Right kidney (tissue), 1 donor: ENCODE data around the gene SPEF2.
"Not testable (repeated sequence)": the region's sequence is repeated elsewhere in the genome, so short reads cannot be mapped to it uniquely, and the experiment has no call there.

ENCODE experiments used
- DNase-seq: peaks from one replicate; pipeline ENCODE4 v3.0.0-alpha.2; 2016

The SPEF2 gene

DNA sequence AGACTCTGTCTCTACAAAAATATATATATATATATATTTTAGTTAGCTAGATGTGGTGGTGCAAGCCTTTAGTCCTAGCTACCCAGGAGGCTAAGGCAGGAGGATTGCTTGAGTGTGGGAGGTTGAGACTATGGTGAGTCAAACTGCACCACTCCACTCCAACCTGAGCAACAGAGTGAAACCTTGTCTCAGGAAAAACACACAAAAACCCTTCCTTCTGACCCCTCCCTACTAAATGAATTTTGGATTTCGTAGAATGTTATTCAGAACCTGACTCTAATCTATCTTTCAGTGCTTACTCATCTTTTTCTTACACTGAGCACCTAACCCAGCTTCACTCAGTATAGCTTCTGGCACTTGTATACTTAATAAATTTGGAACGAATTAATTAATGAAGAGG, 203.8 kb downstream of the SPEF2 start:
- DNase-seq = no peak

DNA sequence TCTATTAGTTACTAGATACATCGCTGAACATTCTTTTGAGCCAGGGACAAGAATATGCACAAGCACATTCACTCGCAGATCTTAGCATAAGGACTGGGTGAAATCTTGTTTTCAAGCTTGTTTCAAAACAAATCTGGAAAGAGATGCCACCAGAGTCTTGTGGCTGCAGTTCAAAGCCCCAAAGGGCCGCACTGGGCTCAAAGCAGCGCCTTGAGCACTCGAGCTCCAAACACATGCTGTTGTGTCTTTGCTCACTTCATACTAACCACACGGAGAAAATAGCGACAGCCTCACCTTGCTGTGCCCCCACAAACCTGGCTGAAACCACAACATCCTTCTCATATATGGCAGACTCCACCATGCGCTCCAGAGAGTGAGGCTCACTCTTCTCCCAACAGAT, 204.8 kb downstream of the SPEF2 start:
- DNase-seq = no peak

DNA sequence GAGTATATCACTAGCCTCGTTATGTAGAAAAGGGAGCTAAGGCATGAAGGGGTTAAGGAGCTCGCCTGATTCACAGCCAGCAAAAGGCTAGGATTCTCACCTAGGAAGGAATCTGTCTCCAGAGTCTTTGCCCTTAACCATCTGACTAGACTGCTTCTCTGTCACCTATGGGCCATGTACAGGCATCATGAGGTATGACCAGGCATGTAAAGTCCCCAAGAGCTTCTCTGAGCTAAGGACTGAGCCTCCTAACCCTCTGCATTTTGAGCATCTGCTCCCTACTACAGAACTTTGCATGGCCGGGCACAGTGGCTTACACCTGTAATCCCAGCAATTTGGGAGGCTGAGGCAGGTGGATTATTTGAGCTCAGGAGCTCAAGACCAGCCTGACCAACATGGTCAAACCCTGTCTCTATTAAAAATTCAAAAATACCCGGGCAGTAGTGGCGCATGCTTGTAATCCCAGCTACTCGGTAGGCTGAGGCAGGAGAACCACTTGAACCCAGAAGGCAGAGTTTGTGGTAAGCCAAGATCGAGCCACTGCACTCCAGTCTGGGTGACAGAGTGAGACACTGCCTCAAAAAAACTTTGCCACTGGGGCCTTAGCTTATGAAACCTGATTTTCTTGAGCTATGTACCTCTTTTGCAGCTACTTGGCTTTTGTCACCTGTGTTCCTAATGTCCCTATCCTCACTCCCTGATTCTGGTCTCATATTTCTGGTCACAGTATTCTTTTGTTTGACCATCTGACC, 205.9 kb downstream of the SPEF2 start:
- no peak for DNase-seq

DNA sequence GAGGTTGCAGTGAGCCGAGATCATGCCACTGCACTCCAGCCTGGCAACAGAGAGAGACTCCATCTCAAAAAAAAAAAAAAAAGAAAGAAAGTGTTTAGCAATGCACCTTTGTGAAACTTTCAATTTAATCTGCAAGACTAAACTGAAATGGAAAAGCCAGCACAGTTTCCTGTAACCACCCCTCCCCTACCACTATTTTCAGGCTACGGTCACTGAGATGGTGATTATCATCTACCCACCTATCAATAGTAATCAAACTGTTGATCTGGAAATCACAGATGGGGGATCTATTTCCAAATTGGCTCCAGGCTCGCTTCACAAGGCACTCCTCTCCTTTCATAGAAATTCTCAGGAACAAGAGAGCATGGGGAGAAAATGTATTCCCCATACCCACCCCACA, 208.4 kb downstream of the SPEF2 start:
- no peak for DNase-seq

DNA sequence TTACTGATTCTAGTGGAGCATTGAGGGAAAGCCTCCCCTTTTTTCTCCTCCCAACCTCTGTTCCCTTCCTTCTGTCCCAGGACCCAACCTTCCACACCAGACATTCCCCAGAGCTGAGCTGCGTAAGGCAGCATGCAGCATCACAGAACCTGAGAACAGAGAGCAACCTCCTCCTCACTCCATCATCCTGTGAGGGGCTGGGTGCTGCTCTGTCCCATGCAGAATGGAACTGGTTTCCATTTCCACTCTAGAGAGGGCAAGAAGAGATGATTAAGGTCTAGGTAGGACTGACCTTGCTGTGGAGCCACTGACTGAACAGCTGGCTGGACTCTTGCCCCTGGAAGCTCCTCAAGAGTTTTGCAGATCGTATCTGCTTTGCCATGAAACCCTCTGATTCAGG, 208.9 kb downstream of the SPEF2 start:
- DNase-seq = no peak

DNA sequence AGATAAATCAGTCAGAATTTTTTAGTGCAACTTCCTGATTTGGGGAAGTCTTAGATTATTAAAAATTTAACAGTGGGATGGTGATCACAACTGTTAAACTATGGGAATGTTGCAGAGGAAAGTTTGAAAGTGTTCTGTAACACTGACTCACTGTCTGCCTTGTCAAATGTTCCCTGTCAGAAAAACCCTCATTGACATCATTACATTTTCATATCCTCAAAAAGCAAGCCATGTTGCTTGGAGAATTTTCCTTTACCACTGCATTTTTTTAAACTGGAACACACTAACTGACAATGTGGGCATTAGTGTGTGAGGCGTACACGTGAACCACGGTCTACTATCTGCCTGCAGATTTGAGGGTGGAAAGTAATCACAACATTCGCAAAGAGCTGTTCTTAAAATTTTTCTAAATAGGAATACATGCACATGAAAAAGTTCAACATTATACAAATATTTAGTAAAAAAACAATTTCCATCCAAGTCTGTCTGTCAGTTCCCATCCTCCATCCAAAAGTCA, 210.5 kb downstream of the SPEF2 start:
- DNase-seq = no peak

DNA sequence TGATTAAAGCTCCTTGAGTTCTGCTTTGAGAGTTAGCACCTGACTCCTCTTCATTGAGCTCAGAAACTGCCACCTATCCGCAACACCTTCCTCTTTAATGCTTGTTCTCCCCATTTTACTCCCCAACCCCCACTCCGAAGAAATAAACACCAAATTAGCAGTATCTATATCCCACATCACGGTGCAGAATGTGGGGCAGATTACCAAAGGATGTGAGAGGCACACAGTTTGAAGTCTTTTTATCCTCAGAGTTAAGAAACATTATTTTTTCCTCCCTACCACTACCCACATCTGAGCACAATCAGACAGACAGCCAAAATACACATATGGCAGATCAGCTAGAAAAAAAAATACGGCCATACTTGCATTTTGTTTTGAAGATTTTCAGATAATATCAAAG, 212.9 kb downstream of the SPEF2 start:
- DNase-seq = no peak

DNA sequence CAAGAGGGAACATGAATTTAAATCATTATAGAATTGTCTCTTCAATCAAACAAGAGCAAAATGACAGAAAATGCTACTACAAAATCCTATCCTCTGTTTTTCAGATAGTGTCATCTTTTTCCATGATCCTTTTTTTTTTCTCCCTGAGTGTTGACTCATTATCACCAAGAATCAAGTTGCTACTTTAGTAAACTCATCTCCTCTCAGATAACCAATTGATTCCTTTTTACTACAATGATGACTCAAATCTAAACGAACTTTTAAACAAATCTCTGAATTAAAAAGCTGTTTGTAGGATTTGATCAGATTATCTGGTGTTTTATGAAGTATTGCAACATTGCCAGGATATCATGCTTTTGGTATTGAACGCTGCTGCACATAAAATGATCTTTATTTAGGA, 215.1 kb downstream of the SPEF2 start:
- DNase-seq = no peak

DNA sequence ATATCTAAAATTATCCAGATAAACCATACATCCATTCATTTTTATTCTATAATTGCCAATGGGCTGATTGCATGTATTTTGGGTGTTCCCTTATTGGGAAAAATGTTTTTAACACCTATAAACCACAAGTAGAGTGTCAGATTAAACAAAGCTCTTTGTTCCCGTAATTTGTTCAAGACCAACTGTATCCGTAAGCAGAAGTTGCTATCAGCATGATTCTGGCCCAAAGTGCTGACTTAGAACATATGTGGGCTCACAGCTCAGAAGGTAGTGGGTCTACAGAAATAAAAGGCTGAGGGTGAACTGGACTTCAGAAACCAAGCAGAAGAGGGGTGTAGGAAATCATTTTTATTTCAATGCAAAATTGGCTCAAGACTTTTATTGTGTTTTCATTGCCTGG, 215.6 kb downstream of the SPEF2 start:
- no peak for DNase-seq

DNA sequence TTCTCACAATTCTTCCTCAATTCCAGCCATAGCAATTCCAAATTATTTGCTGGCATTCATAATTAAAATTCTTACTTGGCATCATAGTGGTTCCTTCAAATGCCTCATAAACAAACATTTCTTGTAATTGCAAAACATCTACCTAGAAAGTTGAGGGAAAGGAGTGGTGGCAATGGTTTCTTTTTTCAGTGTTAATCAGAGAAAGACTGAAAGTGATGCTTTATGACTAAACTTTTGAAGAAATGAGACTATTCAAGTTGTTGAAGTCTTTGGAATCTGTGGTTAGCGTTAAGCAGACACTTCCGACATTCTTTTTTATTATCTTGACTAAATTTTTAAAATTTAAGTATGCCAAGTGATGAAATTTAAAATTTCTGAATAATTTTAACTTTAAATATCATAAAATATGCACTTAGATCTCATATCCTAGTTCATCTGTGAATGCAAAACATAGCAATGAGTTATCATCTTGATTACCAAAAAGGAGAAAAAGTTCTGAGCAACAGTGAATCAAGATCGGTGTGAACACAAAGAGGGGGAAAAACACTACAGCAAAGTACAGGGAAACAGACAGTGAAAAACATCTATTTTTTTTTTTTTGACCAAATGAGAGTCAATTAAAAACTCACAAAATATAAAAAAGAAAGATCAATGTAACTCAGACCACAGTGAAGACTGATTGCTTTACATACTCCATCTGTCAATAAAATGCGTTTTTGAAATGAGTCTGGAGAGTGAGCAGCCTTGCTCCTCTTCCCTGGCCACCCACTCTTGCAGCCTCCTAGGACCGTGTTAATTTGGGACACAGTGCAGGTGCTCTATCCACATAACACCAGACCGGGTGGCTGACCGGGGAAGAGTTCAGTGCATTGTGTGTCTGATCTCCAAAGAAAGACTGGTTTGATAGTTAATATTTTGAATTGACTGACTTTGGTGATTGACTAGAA, 218.4 kb downstream of the SPEF2 start:
- no peak for DNase-seq

DNA sequence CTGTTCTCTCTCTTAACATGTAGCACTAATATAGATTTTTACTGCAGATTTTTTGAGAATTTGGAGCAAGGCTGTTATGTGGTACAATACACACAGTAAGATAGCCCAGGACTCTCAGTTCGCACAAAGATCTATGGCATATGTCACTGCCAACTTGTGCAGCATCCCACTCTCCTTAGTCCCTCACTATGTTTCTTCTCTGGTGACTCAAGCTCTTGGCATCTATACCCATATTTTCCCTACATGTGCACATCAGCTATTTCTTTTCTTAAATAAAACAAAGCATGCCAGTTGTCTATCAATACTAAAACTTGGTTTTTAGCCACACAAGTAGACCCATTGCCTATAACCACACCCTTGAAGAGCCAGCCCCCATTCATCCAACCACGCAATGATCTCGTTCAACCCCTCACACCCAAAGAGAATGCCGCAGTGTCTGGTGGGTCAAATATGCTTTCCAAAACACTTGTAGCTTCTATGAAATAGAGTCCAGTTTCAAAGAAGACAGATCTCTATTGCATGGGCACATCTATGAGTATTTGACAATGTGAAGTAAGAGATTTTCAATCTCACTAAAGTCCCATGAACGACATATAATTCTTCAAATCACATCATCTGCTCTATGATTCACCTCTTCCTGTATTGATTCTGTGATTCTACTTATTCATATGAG, 220.8 kb downstream of the SPEF2 start:
- no peak for DNase-seq

DNA sequence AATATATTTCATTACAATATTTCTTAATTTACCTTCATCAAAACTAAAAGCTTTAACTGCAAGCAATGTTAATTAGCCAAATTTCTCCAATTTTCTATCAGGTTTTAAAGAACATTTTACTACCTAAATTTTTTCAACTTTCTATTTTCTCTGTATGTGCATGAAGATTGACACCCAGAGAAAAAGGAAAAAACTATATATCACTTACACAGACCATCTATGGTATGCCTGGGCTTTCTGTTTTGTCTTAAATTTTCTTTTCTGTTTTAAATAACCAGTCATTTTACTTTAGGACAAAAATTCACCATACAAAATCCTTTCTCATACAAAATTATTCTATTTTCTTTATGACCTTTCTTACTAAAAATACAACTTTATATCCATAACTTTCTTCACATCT, 225.2 kb downstream of the SPEF2 start:
- DNase-seq = no peak

DNA sequence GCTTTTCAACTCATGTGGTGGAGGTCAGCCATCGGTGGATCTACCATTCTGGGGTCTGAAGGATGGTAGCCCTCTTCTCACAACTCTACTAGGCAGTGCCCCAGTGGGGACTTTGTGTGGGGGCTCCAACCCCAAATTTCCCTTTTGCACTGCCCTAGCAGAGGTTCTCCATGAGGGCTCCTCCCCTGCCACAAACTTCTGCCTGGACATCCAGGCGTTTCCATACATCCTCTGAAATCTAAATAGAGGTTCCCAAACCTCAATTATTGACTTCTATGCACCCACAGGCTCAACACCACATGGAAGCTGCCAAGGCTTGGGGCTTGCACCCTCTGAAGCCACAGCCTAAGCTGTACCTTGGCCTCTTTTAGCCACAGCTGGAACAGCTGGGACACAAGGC, 227.8 kb downstream of the SPEF2 start:
- DNase-seq = not testable (repeated sequence)

DNA sequence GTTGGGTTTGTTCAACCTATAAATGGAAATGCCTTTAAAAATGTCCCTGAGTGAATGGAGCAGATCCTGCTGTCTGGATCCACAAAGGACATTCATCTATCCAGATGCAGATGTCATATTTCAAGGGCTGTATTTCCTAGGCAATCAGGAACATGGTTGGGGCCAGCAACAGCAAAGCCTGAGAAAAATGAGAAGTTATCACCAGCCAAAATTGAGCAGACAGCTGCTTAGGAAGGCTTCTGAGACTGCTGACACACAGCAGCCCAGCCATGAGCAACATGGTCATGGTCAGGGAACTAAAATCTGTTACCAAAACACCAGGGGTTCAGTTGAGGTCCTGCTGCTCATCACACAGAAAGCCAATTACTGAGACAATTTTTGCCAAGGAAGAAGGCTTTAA, 229.8 kb downstream of the SPEF2 start:
- DNase-seq = no peak

DNA sequence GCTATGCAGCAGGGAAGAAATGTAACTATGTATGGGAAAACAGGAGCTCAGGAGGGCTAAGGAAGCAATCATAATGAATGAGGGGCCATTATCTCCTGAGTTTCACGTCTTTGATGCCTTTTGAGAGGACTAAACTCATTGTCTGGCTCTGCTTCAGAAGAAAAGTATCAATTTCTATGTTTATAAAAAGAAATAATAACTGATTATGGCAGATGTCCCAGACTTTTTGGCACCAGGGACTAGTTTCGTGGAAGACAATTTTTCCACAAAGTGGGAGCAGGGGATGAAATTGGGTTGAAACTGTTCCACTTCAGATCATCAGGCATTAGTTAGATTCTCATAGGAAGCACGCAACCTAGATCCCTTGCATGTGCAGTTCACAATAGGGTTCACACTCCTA, 230.3 kb downstream of the SPEF2 start:
- no peak for DNase-seq

DNA sequence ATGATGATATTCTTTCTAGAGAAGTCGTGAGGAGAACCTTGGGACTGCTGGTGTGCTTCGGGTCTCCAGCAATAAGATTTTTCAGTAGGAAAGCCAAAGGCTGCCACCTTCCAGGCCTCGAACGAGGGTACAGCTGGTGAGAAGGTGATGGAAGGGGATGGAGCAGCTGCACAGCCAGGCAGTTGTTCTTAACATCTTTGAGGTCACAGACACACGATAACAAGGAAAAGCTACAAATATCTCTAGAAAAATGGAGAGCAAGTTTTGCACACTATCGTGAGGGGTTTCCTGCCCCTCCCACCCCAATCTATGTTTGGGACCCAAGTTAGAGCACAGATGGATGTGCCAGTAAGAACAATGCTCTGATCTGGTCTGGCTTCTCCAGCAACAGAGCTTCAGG, 232.2 kb downstream of the SPEF2 start:
- DNase-seq = no peak

DNA sequence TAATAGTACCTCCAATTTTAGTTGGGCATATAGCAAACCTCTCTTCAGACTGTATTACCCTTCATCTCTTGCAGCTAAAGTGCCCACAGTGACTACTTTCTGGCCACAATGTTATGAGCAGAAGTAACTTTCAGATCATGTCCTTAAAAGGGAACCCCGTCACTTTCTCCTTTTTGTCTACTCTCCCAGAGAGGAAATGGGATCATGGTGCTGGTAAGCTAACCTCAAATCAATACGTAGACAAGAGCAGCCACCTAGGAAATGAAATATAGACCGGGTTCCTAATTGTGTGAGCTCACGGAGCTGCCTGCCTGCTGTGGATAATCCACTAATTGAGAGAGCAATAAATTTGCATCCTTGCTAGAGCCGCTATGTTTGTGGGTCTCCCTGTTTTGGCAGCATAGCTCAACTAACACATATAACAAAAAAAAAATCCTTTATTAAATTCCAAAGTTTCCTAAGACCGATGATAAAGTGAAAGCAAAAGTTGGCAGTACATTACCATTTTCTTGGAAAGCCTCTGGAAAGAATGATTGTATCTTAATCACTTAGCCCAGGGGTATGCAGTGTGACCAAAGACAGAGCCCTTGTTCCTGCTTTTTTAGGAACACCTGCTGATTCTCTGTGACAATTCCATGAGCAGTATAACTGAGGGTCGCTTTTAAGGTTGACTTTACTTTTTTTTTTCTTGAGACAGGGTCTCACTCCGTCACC, 233.5 kb downstream of the SPEF2 start:
- DNase-seq = no peak

DNA sequence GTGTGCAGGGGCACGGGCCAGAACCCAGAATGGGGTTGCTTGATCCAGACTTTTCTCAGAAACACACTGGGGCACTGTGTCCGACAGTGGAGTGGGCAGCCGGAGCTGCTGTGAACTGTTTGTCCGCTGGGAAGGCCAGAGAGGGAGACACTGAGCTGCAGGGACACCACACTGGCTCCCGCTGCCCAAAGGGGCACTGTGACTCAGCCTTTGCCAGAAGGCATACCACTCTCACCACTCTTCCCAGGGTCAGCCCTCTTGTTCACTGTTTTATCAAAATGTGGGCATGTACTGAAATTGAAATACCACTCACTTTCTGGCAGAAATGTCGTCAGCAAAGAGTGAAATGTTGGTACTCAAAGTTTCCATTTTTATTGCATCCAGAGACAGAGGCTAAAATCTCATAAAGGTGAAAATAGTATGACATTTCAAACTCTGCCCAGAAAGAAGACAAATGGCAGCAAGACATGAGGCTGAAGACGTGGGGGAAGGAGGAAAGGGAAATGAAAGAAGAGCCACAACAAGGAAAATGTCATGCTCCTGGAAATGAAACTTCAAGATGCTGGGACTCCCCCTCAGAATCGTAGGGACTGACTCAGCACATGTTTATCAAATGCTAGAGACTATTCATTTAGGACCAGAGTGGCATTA, 234.5 kb downstream of the SPEF2 start:
- DNase-seq = no peak

DNA sequence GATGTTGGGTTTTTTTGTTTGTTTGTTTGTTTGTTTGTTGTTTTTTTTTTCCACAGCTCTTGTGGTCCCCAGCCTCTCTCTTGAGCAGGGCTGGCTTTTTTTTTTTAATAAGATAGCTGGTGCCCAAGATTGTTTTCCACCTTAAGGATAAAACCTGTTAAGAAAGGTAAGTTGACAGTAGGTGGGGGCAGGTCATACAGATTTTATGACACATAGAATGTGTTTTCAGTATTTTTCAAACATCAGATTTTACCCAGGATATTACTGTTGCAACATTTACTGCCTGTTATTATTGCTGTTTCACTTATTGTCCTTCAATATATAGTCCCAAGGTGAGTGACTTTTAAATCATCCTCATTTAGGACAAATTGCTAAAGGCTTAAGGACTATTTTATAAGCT, 235.1 kb downstream of the SPEF2 start:
- DNase-seq = no peak

DNA sequence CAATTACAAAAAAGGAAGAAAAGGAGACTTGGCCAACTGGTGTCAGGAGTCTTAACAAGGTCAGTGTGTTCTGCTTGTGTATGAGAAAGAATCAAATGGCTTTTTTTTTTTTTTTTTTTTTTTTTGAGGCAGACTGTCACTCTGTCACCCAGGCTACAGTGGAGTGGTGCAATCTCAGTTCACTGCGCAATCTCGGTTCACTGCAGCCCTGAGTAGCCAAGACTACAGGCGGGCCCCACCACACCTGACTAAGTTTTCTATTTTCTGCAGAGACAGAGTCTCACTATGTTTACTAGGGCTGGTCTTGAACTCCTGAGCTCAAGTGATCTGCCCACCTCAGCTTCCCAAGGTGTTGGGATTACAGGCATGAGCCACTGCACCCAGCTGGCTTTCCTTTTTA, 236.0 kb downstream of the SPEF2 start:
- no peak for DNase-seq

DNA sequence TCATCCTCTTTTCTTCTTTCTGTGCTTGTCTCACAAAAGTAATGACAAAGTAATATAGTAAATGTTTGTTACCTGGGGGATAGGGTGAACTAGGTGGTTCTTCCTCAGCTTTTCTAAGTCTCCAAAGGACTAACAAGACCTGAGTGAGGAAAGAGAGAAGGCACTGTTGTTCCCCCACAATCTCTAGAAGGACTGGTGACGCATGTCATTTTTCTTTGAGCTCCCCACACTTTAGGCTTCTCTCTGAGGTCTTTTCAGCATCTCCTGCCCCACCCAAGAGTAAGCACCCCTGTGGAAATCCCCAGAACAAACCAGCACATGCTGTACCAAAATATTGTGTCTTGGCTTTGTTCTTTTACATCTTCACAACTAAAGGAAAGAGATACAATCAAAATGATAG, 236.6 kb downstream of the SPEF2 start:
- no peak for DNase-seq

DNA sequence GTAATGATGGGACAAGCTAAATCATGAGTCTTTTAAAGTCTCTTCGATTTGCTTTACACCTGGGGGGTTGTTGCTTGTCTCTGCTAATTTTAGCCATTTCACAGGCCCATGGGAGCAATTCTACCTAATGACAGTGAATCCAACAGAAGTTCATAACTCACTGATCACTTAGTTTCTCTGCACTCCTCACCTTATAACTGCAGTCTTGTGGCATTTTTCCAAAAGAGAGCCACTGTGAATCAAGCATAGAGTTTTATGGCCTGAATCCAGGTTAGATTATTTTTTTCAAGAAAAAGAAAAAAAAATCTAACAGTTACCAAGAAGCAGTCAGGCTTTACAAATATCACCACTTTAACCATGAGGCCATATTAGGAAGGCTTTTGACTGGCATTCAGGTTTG, 237.5 kb downstream of the SPEF2 start:
- DNase-seq = no peak
